Stimulated activated CD4-positive, alpha-beta T cell treated with anti-CD3 and anti-CD28 coated beads, Interleukin-12 subunit alpha, Interleukin-12 subunit beta, amount 100 ng/mL, for 48 hours (primary cell): ENCODE results near the gene NAMPT.

Source experiments
- DNase-seq, 3 donors: peaks; one replicate each; pipeline ENCODE4 v3.0.0-alpha.2; 2020; ENCODE audit warnings: low read depth in 2 of 3, low spot score in 1 of 3

NAMPT gene

DNA sequence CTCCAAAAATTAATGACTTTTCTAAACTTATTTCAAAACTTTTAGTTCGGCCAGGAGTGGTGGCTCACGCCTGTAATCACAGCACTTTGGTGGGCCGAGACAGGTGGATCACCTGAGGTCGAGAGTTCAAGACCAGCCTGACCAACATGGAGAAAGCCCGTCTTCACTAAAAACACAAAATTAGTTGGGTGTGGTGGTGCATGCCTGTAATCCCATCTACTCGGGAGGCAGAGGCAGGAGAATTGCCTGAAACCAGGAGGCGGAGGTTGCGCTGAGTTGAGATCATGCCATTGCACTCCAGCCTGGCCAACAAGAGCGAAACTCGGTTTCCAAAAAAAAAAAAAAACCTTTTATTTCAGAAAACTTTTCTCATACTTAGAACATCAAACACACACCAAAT, 8.3 kb downstream of the NAMPT start:
- no peak for DNase-seq

DNA sequence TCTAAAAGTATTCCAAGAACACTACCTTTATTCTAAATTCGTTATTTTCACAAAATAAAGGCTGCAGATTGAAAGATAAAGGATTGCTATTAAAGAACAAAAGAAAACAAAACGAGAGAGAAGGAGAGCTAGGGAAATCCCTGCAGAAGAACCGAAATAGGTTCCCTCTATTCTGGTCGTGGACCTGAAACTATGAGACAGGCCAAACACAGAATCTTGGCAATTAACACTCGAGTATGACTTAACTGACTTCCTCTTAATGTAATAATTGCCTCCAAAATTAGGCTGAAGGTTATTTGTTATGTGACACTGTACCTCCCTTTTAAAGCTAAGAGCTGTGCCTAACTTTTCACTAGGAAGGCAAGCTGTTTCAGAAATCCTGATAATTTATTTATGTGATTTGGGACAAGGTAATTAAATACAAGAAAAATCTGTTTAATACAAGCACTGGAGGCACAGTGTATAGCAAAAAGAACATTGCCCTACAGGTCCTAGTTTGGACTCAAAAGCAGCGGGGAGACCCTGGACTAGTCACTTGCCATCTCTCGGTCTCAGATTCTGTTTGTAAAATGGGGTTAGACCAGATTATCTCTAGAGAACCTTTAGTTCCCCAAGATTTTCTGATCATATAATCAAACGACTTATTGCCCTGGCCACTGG, 11.6 kb downstream of the NAMPT start:
- no peak for DNase-seq

DNA sequence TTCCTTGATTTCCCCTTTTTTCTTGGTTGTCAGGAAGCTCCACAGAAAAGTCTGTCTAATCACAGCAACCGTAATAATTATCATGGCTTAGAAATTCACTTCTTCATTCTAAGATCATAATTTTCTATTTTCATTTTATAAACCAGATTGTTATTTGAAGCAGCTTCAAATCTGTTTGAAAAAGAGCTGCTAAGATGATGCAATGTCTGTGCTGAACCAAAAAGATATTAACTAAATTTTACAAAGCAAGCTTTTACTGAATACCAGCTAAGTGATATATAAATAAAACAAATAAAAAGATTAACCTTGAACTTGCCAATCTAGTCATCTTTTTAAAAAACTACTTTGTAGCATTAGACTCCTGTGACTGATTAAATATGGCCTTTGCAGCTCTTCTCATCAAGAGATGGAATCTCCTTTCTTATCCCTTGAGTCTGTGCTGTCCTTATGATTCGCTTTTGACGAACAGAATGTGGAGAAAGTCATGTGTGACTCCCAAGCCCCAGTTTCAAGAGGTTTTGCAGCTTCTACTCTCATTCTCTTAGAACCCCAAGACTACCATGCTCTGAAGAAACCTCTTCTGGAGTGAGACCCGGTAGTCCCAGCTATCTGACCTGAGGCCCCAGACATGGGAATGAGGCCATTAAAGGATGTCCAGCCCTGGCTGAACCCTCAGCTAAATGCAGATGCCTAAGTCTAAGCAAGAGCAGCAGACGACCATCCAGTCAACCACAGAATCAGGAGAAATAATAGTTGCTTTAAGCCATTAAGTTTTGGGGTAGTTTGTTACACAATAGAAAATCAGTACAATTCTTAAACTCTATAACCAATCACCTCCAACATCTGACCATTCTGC, 14.4 kb downstream of the NAMPT start:
- DNase-seq: no peak

DNA sequence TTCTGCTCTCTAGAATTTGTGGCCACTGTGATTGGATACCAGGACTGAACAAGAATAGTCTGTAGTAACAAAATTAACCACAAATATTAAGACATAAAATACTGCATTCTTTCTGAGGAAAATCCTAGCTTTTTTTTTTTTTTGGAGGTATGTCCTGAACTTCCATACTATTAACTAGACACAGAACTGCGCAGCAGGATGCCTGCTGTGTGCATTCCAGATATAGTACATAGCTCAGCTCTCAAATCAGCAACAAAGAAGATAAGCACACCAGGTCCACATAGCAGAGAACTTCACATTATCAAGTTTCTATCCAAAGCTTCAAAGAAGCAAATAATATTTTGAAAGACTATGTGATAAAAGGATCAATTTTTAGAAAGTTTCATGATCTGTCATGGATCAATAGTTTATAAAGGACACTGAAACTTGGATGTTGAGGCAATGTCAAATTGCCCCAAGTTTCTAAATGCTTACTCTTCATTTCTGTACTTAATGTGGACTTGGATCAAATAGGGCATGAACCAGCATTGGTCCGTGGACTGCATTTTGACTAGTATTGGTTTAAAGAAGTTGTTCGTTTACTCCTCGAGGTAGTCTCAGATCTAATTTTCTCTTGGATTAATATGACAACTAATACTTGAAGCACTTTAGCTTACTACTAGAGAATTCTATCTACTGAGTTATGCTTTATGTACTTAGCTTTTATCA, 15.4 kb downstream of the NAMPT start:
- DNase-seq: no peak

DNA sequence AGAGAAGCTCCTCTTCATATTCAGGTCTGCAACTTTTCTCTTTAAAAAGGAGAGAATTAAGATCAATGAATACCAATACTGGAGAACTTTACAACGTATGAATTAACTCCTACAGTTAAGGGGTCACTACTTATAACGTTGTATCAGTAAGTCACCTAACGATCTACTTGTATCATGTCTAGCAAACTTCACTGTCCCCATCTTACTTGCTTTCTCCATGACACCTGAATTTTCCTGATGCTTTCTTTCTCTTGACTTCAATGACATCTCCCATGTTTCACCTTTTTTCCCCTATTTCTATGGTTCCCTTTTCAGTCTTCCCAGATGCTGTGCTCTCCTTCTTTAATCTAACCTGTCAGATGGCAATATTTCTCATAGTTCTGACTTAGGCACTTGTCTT, 19.6 kb downstream of the NAMPT start:
- DNase-seq: no peak

DNA sequence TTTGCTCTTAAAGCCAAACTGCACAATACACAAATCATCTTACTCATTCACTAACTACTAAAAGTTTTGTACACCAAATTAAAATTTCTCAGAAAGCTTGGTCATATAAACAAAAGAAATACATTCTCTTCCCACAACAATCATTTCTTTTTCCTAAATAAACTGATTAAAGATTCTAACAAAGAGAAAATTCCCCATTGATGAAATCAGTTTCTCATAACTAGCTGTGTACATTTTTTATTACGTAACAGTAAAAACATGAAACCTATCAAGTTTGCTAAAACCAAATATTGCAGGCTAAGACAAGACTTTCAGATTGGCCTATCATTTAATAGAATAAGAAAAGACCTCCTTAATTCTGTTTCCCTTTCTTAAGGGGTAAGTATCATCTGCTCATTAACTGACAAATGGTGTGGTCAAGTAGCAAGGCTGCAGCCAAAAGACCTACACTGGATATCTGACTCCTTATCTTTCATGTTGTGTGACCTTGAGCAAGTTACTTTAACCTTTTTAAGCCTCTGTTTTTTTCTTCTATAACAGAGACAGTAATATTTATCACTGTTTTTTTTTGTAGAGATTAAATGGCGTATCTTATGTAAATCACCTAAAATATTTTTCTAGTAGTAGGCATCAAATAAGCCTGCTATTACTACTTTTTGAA, 22.4 kb downstream of the NAMPT start:
- no peak for DNase-seq

DNA sequence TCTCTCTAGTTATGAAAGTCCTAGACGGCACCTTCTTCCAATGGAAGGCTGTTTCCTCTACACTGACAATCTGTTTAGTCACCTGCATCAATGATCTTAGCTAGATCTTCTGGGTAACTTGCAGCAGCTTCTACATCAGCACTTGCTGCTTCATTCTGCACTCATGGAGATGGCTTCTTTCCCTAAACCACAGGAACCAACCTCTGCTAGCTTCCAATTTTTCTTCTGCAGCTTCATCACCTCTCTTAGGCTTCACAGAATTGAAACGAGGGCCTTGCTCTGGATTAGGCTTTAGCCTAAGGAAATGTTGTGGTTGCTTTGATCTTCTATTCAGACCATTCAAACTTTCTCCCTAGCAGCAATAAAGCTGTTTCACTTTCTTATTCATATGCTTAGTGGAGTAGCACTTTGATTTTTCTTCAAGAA, 24.6 kb downstream of the NAMPT start:
- no peak for DNase-seq

DNA sequence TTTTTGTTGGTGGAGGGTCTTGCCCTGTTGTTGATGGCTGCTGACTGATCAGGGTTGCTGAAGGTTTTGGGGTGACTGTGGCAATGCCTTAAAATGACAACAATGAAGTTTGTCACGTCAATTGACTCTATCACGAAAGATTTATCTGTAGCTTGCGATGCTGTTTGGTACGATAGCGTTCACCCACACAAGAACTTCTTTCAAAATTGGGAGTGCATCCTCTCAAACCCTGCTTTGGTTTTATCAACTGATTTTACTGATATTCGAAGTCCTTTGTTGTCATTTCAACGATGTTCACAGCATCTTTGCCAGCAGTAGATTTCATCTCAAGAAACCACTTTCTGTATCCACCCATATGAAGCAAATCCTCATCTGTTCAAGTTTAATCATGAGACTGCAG, 26.0 kb downstream of the NAMPT start:
- DNase-seq: no peak

DNA sequence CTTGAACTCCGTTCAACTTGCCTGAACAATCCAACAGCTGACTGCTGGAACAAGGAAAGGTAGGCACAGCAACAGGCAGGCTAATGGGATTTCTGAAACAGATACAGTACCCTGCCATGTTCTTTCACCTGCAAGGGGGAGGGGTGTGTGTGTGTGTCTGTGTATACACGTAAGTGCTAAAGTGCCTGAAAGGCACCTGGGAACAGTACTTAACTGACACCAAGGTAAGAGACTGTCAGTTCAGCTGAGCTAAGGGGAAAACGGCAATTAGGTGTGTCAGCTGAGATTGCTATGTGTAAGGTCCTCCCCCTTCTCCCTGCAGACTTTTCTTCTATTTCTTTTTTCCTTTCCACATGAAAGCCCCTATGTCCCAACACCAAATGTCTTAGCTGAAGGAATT, 27.0 kb downstream of the NAMPT start:
- DNase-seq: no peak

DNA sequence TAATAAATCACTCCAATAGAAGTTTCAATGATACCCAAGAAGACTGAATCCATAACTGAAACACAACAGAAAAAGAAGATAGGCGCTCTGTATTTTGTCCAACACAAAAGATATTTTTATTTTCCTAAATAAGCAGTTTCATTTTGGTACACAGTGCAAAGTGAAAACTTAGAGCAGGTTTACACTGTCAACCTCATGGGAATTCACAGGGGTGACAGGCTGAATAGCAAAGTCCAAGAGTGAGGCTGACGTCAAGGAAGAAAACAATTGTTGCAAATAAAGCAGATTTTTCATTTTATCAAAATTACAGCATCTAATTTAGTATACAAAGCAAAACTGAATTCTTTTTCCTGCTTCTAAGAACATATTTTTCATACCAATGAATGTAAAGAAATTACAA, 28.6 kb downstream of the NAMPT start:
- DNase-seq: no peak

DNA sequence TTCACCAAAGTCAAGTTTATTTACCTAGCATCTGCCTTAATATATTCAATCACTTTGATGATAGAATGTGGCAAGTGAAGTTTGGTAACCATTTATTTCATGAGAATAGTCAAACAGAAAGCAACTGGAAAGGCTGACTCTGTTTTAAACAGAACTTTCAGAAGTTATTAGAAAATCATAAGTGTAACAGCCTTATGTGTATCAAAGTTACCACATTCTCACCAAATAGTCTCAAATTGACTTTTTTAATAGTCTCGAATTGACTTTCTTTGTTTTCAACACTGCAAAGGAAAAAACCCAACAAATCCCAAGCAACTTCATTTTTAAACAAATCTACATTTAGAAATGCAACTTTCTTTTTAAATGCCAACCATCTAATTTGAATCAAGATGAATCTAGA, 29.5 kb downstream of the NAMPT start:
- DNase-seq: no peak

DNA sequence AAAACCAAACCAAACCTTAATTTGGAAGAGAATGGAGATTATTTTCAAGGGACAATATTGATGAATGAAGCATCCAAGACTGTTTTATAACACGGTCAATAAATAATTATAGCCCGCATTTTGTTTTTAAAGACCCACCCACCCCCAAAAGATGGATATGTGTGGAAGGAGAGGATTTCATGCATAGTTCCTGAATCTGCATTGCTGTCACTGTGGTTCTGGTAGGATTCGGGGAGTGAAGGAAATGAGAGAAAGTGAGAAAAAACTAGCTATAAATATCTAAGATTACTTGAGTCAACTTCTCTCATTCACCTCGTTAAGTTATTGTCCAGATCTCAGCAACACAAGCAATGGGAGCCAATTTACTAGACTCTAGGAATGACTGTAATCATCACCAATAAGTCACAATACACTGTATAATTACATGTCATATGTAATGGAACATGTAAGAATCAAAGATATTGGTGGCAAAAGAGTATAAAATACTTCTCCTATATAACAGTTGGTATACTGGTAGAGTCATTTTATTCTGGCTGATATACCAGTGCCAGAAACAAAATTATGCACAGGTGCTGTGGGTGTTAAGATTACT, 30.2 kb downstream of the NAMPT start:
- no peak for DNase-seq

DNA sequence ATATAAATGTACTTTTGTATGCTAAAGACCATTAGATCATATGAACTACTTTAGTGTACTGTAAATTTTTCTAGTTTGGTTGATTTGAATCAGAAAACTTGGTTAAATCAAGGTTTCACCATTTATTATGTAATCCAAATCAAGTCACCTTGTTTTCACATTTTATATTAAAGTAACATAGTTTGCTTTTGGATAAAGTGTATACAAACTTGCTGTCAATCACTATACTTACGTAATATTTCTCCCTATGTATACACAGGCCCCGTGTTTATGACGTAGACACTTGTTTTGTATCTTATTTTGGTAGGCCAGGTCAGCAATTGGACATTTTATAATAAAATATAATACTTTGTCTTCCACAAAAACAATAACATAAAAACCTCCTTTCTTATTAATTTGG, 32.2 kb downstream of the NAMPT start:
- DNase-seq: no peak

DNA sequence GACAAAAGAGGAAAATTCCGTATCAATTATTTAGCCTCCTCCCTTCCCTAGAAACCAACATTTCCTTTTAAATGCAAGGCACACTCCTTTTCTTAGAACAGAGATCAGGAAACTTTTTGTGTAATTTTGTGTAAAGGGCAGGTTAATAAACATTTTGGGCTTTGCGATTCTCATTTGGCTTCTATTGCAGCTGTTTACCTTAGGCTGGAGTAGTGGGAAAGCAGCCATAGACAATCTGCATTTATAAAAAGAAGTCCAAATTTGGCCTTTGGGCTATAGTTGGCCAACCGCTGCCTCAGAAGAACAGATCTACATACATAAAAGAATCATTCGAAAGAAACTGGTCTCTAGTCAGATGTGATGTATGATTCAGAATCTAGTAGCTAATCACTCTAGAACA, 35.3 kb downstream of the NAMPT start:
- DNase-seq: no peak

DNA sequence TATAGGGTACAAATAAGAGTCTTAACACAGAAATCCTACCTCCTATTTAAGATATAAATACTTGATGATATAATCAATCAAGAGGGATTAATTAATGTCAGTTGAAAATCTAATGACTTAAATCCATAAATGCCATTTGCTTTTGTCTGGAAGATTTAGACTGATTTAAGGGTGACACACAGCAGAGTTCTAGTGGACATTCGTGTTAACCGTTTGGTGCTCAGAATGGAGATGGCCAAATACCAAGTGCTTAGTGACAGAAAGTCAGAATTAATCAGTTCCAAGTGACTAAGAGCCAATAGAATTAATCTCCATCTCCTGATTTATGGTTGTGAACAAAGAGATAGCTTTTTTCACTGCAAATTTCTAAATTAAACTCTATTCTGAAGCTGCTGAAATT, 36.2 kb downstream of the NAMPT start:
- no peak for DNase-seq

DNA sequence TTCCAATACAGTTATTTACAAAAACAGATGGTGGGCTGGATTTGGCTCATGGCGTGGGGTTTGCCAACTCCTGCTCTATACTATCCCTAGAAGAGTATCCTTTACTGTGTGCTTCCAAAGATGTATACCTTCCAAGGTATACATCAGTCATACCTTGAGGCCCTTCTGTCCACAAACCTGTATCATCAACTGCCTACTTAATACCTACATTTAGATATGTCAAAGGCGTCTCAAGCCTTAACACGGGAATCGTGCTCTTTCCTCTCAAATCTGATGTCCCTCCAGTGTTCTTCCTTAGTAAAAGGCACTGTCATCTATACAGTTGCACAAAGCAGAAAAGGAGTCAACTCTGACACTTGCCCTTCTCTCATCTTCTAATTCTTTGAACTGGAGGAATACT, 36.9 kb downstream of the NAMPT start:
- no peak for DNase-seq

DNA sequence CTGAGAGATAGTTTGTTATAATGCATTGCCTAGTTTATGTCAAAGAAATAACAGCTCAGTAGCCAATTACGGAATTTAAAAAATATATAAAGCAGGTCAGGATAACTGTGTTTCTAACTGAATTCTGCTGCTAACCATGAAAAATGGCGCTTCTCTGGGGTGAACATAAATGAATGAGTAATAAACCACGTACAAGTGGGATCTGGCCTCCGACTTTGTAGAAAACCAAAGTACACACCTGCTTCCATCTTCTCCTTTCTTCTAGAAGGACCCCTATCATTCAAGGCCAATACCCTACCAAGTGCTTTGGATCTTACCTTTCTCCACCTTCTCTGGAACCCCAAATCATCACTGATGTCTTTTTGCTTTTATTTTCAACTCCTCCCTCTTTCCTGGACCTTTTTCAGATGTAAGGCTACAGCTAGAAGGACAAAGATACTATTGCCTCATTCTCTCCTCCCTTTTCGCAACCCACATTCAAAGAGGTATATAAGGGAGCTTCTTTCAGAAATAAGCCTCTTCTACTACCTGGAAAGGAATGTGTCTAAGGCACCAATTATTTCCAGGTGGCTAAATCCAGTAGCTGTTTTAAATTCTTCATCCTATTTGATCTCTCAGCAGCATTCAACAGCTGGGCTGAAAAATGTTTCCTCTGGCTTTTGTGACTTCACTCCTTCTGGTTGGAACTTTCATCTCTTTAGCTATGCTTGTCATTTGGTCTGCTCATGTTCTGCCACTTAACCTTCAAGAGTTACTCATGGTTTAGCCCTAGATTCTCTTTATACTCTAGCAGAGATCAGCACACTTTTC, 37.7 kb downstream of the NAMPT start:
- no peak for DNase-seq

DNA sequence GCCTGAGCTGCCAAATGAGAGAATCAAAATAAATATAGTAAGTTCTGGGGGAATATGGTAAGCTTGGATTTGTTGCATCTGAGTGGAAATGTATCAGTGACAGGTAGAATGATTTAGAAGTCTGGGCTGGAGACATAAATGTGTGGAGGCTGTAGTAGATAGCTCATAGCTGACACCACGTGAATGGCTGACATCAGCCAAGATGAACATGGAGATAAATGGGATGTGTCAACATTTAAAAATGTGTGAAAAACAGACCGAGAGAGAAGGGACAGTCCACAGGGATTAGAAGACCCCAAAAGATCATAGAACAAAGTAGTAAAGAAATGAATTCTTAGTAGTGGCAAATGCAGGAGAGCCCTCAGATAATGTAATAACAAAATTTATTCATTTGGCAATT, 40.9 kb downstream of the NAMPT start:
- no peak for DNase-seq

DNA sequence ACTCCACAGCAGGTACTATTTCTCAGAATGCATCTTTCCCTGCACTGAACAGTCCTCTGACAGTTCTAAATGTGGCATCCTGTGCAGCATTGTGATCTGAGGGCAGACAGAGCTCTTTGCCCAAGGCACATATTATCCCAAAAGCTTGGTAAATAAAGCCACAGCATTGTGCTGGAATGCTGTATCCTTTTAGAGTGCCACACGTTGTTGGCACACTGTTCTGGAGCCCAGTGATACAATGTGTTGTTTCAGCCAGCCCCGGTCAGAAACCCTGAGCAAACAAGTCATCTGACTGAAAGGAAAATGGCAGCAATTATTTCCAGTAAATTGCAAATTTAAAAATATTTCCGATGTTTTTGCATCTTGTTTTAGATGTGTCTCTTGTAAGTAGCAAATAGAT, 45.4 kb downstream of the NAMPT start:
- no peak for DNase-seq

DNA sequence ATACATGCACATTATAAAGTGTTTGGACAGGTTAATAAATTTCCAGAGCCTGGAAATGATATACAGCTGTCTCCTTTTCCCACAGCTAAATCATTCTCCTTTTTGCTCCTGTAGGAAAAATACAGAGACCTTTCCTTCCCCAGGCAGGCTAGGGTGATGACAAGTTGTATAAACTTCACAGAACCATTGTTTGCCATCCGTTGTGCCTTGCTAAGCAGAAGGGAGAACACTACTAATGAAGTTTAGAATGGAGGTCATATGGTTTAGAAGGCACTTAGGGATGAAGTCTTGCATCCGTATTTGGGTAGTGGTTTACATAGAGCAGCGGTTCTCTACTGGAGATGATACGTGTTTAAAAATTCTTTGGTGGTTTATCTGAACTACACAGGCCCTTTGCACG, 46.0 kb downstream of the NAMPT start:
- DNase-seq: no peak
